ENCODE data around the gene IGF2. TPM values are rescaled to one million over a fixed set of nuclear protein-coding genes. Genes with fewer than 3 reads are reported as not detected.

IGF2 gene
- total and polyA plus RNA-seq, 10 of the 15 experiments (the other 5 are each of a cell fraction or from before 2014, with no cell fraction given) = 0.41 TPM; not detected in 9

GRCh38 chr11:2107941-2108630, 31.1 kb downstream of the IGF2 start:
- no peak overlapping the region for H3K4me2 ChIP-seq (ENCODE audit: control insufficient read depth, insufficient read depth)
- no peak overlapping the region for H3K27ac ChIP-seq (ENCODE audit: control insufficient read depth, insufficient read depth)
- RAD21 ChIA-PET (ENCODE audit: unreplicated experiment) = no interaction called here
- H3K4me1 ChIP-seq (ENCODE audit: control insufficient read depth, insufficient read depth, low read length) = no peaks in the 10 kb centered on the region
- CTCF ChIA-PET = no interaction called here
- no peaks in the 10 kb centered on the region for H3K36me3 ChIP-seq (ENCODE audit: control insufficient read depth in 2 of 2, insufficient read depth in 2 of 2, low read length in 1 of 2)
- BruUV-seq (replicated peaks) = no TSS peak
- intact Hi-C loops (cut with micrococcal nuclease; ENCODE audit: unreplicated experiment) (no loop called here), in situ Hi-C loops (cut with MboI) (no loop called here)
- no peak for FAIRE-seq
- H3K4me3 ChIP-seq = no peak overlapping the region
- SMC1A ChIA-PET (ENCODE audit: uncharacterized antibody, unreplicated experiment) = no interaction called here
- no peak for ATAC-seq
- WGBS (ENCODE audit: insufficient coverage, insufficient replicate concordance, low lambda C conversion rate, missing lambda C conversion rate) = 61% methylated on average over 8 of the region's 8 CpGs
- no peaks in the 10 kb centered on the region; a peak in 2 of 4 replicates for H3K27me3 ChIP-seq (replicated peaks in 1 of 2; ENCODE audit: control insufficient read depth in 2 of 2, insufficient read depth in 2 of 2, low read length in 1 of 2)
- H3K9ac ChIP-seq (ENCODE audit: control insufficient read depth, insufficient read depth, low read length) = no peak overlapping the region
- no peak for DNase-seq (ENCODE audit: low read depth, low spot score)
- H3K9me3 ChIP-seq (replicated peaks; ENCODE audit: control insufficient read depth, insufficient read depth, low read length) = no peaks in the 10 kb centered on the region
- H4K20me1 ChIP-seq (ENCODE audit: control insufficient read depth, insufficient read depth) = no peaks in the 10 kb centered on the region; the same call in 1 of the 2 replicates
- no peak overlapping the region for H2AFZ ChIP-seq (ENCODE audit: control insufficient read depth, low read depth, low read length)
- TF ChIP-seq NBN (IDR thresholded peaks at IDR 0.05) = no peak
- TF ChIP-seq SUZ12 (IDR thresholded peaks at IDR 0.05; ENCODE audit: unreplicated experiment) = no peak
- TF ChIP-seq POLR2AphosphoS5 (IDR thresholded peaks at IDR 0.05; ENCODE audit: low read length) = no peak
- no peak for TF ChIP-seq SUPT20H (IDR thresholded peaks at IDR 0.05; ENCODE audit: borderline replicate concordance, control insufficient read depth, low read depth, low read length)
- no peak for TF ChIP-seq CHD2 (IDR thresholded peaks at IDR 0.05; ENCODE audit: borderline replicate concordance, low read depth, low read length)
- TF ChIP-seq, protein P1, sequence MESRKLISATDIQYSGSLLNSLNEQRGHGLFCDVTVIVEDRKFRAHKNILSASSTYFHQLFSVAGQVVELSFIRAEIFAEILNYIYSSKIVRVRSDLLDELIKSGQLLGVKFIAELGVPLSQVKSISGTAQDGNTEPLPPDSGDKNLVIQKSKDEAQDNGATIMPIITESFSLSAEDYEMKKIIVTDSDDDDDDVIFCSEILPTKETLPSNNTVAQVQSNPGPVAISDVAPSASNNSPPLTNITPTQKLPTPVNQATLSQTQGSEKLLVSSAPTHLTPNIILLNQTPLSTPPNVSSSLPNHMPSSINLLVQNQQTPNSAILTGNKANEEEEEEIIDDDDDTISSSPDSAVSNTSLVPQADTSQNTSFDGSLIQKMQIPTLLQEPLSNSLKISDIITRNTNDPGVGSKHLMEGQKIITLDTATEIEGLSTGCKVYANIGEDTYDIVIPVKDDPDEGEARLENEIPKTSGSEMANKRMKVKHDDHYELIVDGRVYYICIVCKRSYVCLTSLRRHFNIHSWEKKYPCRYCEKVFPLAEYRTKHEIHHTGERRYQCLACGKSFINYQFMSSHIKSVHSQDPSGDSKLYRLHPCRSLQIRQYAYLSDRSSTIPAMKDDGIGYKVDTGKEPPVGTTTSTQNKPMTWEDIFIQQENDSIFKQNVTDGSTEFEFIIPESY (IDR thresholded peaks at IDR 0.05) = no peak
- TF ChIP-seq PAX5 (IDR thresholded peaks at IDR 0.05; ENCODE audit: borderline replicate concordance, low read depth, low read length) = no peak
- no peak for TF ChIP-seq RAD51 (IDR thresholded peaks at IDR 0.05)
- TF ChIP-seq SRF (IDR thresholded peaks at IDR 0.05; ENCODE audit: low read depth in 2 of 2, low read length in 2 of 2) = no peak
- no peak for TF ChIP-seq TARDBP (IDR thresholded peaks at IDR 0.05; ENCODE audit: borderline replicate concordance)
- TF ChIP-seq TCF7 (IDR thresholded peaks at IDR 0.05; ENCODE audit: borderline replicate concordance) = no peak
- no peak for TF ChIP-seq JUNB (IDR thresholded peaks at IDR 0.05)
- no peak for TF ChIP-seq ZNF384 (IDR thresholded peaks at IDR 0.05; ENCODE audit: borderline replicate concordance, low read depth, low read length)
- no peak for TF ChIP-seq SP1 (IDR thresholded peaks at IDR 0.05; ENCODE audit: low read depth, low read length)
- TF ChIP-seq EED (IDR thresholded peaks at IDR 0.05; ENCODE audit: low read depth) = no peak
- TF ChIP-seq, protein P2, sequence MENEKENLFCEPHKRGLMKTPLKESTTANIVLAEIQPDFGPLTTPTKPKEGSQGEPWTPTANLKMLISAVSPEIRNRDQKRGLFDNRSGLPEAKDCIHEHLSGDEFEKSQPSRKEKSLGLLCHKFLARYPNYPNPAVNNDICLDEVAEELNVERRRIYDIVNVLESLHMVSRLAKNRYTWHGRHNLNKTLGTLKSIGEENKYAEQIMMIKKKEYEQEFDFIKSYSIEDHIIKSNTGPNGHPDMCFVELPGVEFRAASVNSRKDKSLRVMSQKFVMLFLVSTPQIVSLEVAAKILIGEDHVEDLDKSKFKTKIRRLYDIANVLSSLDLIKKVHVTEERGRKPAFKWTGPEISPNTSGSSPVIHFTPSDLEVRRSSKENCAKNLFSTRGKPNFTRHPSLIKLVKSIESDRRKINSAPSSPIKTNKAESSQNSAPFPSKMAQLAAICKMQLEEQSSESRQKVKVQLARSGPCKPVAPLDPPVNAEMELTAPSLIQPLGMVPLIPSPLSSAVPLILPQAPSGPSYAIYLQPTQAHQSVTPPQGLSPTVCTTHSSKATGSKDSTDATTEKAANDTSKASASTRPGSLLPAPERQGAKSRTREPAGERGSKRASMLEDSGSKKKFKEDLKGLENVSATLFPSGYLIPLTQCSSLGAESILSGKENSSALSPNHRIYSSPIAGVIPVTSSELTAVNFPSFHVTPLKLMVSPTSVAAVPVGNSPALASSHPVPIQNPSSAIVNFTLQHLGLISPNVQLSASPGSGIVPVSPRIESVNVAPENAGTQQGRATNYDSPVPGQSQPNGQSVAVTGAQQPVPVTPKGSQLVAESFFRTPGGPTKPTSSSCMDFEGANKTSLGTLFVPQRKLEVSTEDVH (IDR thresholded peaks at IDR 0.05; ENCODE audit: low read depth, partially characterized antibody) = no peak
- no peak for TF ChIP-seq GABPA (IDR thresholded peaks at IDR 0.05; ENCODE audit: low read depth)
- TF ChIP-seq SPI1 (IDR thresholded peaks at IDR 0.05; ENCODE audit: borderline replicate concordance, insufficient read depth, low read depth, low read length) = no peak
- no peak for TF ChIP-seq KLF5 (IDR thresholded peaks at IDR 0.05; ENCODE audit: partially characterized antibody)
- TF ChIP-seq IRF3 (IDR thresholded peaks at IDR 0.05) = no peak
- H3K79me2 ChIP-seq (ENCODE audit: control insufficient read depth, insufficient read depth, low read length) = no peaks in the 10 kb centered on the region
- POLR2A ChIA-PET = no interaction called here

Data from GM12878 (cell line).